Hepatocyte (in vitro differentiated cells): ENCODE measurements around the gene GLB1L2. TPM values are rescaled to one million over a fixed set of nuclear protein-coding genes. Genes with fewer than 3 reads are reported as not detected.

Experiments
- polyA plus RNA-seq: library from polyadenylated mRNA; unstranded; fragments of >200 nt; fragmentation: Nextera tagmentation; extraction: Ambion mirVana; gene quantifications from 2 replicates; pipeline ENCODE4 v1.2.1, GENCODE V29; 2016
- total RNA-seq: library from RNA; depleted of rRNA; stranded (reverse); fragments of >200 nt; gene quantifications from 2 replicates; pipeline ENCODE4 v1.2.3, GENCODE V29; 2014

GLB1L2 gene
- total and polyA plus RNA-seq, 2 experiments from 2014 or later, result 3.3 to 3.7 TPM

Other genes with a start within 250 kb of the GLB1L2 start
- 9.5 and 16.5 TPM in 2 replicates for gene NCAPD3, start 108.0 kb upstream of the GLB1L2 start, total RNA-seq
- gene NCAPD3, start 108.0 kb upstream of the GLB1L2 start, polyA plus RNA-seq, result 5.8 and 8.8 TPM in 2 replicates
- 25.7 and 28.2 TPM in 2 replicates for gene VPS26B, start 107.3 kb upstream of the GLB1L2 start, total RNA-seq
- 29.5 and 37.3 TPM in 2 replicates for gene VPS26B, start 107.3 kb upstream of the GLB1L2 start, polyA plus RNA-seq
- gene THYN1, start 78.6 kb upstream of the GLB1L2 start, total RNA-seq, result 42.3 and 45.7 TPM in 2 replicates
- 56.4 and 59.8 TPM in 2 replicates for gene THYN1, start 78.6 kb upstream of the GLB1L2 start, polyA plus RNA-seq
- 18.9 and 22.6 TPM in 2 replicates for gene ACAD8, start 78.4 kb upstream of the GLB1L2 start, total RNA-seq
- gene ACAD8, start 78.4 kb upstream of the GLB1L2 start, polyA plus RNA-seq, result 19.6 and 21.6 TPM in 2 replicates
- 0.17 TPM in 1 of 2 replicates, not detected in the other for gene GLB1L3, start 55.6 kb upstream of the GLB1L2 start, total RNA-seq
- gene GLB1L3, start 55.6 kb upstream of the GLB1L2 start, polyA plus RNA-seq, result not detected in 2 replicates
- 0.17 and 0.20 TPM in 2 replicates for gene B3GAT1, start 80.3 kb downstream of the GLB1L2 start, total RNA-seq
- 0.40 TPM in 1 of 2 replicates, not detected in the other for gene B3GAT1, start 80.3 kb downstream of the GLB1L2 start, polyA plus RNA-seq